Testis (tissue), 2 donors: ENCODE data around the gene ARL5C.

Source experiments
- CTCF ChIP-seq, 3 experiments: fragments of 450-650 bp in 2 of 3; fragments of 200-600 bp in 1 of 3; sonication (generic) in 1 of 3; IDR thresholded peaks; one replicate each; pipeline ENCODE4 v1.5.1; 2016 to 2019; ENCODE audit warnings: antibody characterized with exemption in 3 of 3, mild to moderate bottlenecking in 2 of 3, moderate library complexity in 1 of 3
- POLR2A ChIP-seq: fragments of 450-650 bp; IDR thresholded peaks from one replicate; pipeline ENCODE4 v1.6.1; 2017; ENCODE audit warnings: antibody characterized with exemption, mild to moderate bottlenecking, moderate library complexity

- TF ChIP-seq CTCF (IDR thresholded peaks at IDR 0.05) = no peak
- no peak for TF ChIP-seq POLR2A
Observed at GRCh38 chr17:39165841-39166349, at the start of gene ARL5C.
